ENCODE data around the gene PTPRT. TPM values are rescaled to one million over a fixed set of nuclear protein-coding genes. Genes with fewer than 3 reads are reported as not detected.

PTPRT gene
- total RNA-seq, 1 donor from 2014 or later = not detected

GRCh38 chr20:42338294-42339201 is 851.2 kb downstream of the PTPRT start:
- intact Hi-C loops (cut with micrococcal nuclease) = no loop called here

- intact Hi-C loops (cut with micrococcal nuclease) = no loop called here
These were observed 853.1 kb downstream of the PTPRT start for GRCh38 chr20:42336576-42336975.

- intact Hi-C loops (cut with micrococcal nuclease) = no loop called here
These were observed 870.3 kb downstream of the PTPRT start for GRCh38 chr20:42319252-42320013.

GRCh38 chr20:42313704-42314103 is 876.0 kb downstream of the PTPRT start:
- intact Hi-C loops (cut with micrococcal nuclease) = no loop called here

- intact Hi-C loops (cut with micrococcal nuclease) = no loop called here
These were observed 880.7 kb downstream of the PTPRT start for GRCh38 chr20:42309050-42309449.

- intact Hi-C loops (cut with micrococcal nuclease) = no loop called here
These were observed 881.5 kb downstream of the PTPRT start for GRCh38 chr20:42308171-42308570.

- intact Hi-C loops (cut with micrococcal nuclease) = no loop called here
These were observed 894.1 kb downstream of the PTPRT start for GRCh38 chr20:42295592-42295991.

GRCh38 chr20:42294976-42295375 is 894.7 kb downstream of the PTPRT start:
- intact Hi-C loops (cut with micrococcal nuclease) = no loop called here

- intact Hi-C loops (cut with micrococcal nuclease) = no loop called here
These were observed 907.9 kb downstream of the PTPRT start for GRCh38 chr20:42281801-42282200.

- intact Hi-C loops (cut with micrococcal nuclease) = no loop called here
These were observed 912.7 kb downstream of the PTPRT start for GRCh38 chr20:42276718-42277602.

GRCh38 chr20:42274986-42275385 is 914.7 kb downstream of the PTPRT start:
- intact Hi-C loops (cut with micrococcal nuclease) = no loop called here

- intact Hi-C loops (cut with micrococcal nuclease) = no loop called here
These were observed 917.2 kb downstream of the PTPRT start for GRCh38 chr20:42272516-42272915.

GRCh38 chr20:42270539-42270938 is 919.2 kb downstream of the PTPRT start:
- intact Hi-C loops (cut with micrococcal nuclease) = no loop called here

- intact Hi-C loops (cut with micrococcal nuclease) = no loop called here
These were observed 921.8 kb downstream of the PTPRT start for GRCh38 chr20:42267793-42268384.

GRCh38 chr20:42261766-42262270 is 927.9 kb downstream of the PTPRT start:
- intact Hi-C loops (cut with micrococcal nuclease) = no loop called here

GRCh38 chr20:42260184-42260583 is 929.5 kb downstream of the PTPRT start:
- intact Hi-C loops (cut with micrococcal nuclease) = no loop called here

- intact Hi-C loops (cut with micrococcal nuclease) = no loop called here
These were observed 930.3 kb downstream of the PTPRT start for GRCh38 chr20:42259389-42259788.

- intact Hi-C loops (cut with micrococcal nuclease) = no loop called here
These were observed 931.0 kb downstream of the PTPRT start for GRCh38 chr20:42258564-42259302.

GRCh38 chr20:42255821-42256220 is 933.9 kb downstream of the PTPRT start:
- intact Hi-C loops (cut with micrococcal nuclease) = no loop called here

GRCh38 chr20:42254673-42255072 is 935.0 kb downstream of the PTPRT start:
- intact Hi-C loops (cut with micrococcal nuclease) = no loop called here

Measured in T-helper 1 cell treated with Interleukin-12 subunit alpha and Interleukin-12 subunit beta and Interleukin-4 antibody, amounts not matched to agents 30 ng/mL and 1 ng/mL, for 36 hours (primary cell).